Peyer's patch (tissue), 4 donors: Measurements from ENCODE around the gene CECR2. TPM values are rescaled to one million over a fixed set of nuclear protein-coding genes. Genes with fewer than 3 reads are reported as not detected.
A peak's percentile ranks its signal among the peaks of the same experiment; 100 is the strongest.

Source experiments
- DNase-seq, 3 donors: peaks; one replicate each; pipeline ENCODE4 v3.0.0-alpha.2; 2017 to 2019
- H3K27ac ChIP-seq, 4 donors: fragments of 200-600 bp; sonication (generic); one replicate each; pipeline ENCODE4 v1.5.1; 2016 to 2019
- H3K27me3 ChIP-seq, 2 donors: fragments of 200-600 bp; sonication (generic); one replicate each; pipeline ENCODE4 v1.5.1; 2019
- H3K36me3 ChIP-seq, 3 donors: fragments of 200-600 bp; sonication (generic); one replicate each; pipeline ENCODE4 v1.5.1; 2016 to 2019
- H3K4me1 ChIP-seq, 4 donors: fragments of 200-600 bp; sonication (generic); one replicate each; pipeline ENCODE4 v1.5.1; 2016 to 2019
- H3K4me3 ChIP-seq, 4 donors: fragments of 200-600 bp; sonication (generic); 1 replicate in 3 of 4; 2 replicates in 1 of 4; pipeline ENCODE4 v1.5.1; 2016 to 2019; ENCODE audit warnings: mild to moderate bottlenecking in 1 of 4
- H3K9me3 ChIP-seq, 4 donors: fragments of 200-600 bp; sonication (generic); one replicate each; pipeline ENCODE4 v1.5.1; 2016 to 2019; ENCODE audit warnings: mild to moderate bottlenecking in 1 of 4
- CTCF ChIP-seq, 6 experiments: fragments of 450-650 bp in 4 of 6; fragments of 200-600 bp in 2 of 6; sonication (generic) in 1 of 6; IDR thresholded peaks; one replicate each; pipeline ENCODE4 v1.5.1; 2017 to 2019; ENCODE audit warnings: antibody characterized with exemption in 6 of 6, mild to moderate bottlenecking in 3 of 6, moderate library complexity in 1 of 6
- POLR2A ChIP-seq, 2 donors: fragments of 450-650 bp; IDR thresholded peaks; one replicate each; pipeline ENCODE4 v1.5.1; 2017; ENCODE audit warnings: antibody characterized with exemption in 2 of 2, mild to moderate bottlenecking in 2 of 2, moderate library complexity in 2 of 2
- total RNA-seq, 4 donors: library from RNA; depleted of rRNA; stranded (reverse); fragments of >200 nt; gene quantifications; one replicate each; pipeline ENCODE4 v1.1.0, GENCODE V29; 2016

Gene CECR2
- total RNA-seq, 4 donors from 2014 or later, result 0.18 to 5.0 (median 0.69) TPM

- TF ChIP-seq CTCF (IDR thresholded peaks at IDR 0.05), result no peak
- TF ChIP-seq POLR2A (IDR thresholded peaks at IDR 0.05), result no peak
- H3K27ac ChIP-seq, result peak overlapping the region in 2 of 4 donors; percentile 39 to 54
- H3K27me3 ChIP-seq, result no peaks in the 10 kb centered on the region
- H3K4me1 ChIP-seq, result no peaks in the 10 kb centered on the region
- H3K4me3 ChIP-seq, result no peak overlapping the region
- H3K9me3 ChIP-seq, result no peaks in the 10 kb centered on the region
- no peaks in the 10 kb centered on the region for H3K36me3 ChIP-seq
- DNase-seq, result peak in 1 of 3 donors; percentile 69
Observed at GRCh38 chr22:17578136-17578754, 209.0 kb downstream of the CECR2 start.

GRCh38 chr22:17579535-17579981, 210.3 kb downstream of the CECR2 start:
- H3K4me3 ChIP-seq, result no peak overlapping the region
- H3K4me1 ChIP-seq, result no peaks in the 10 kb centered on the region
- no peaks in the 10 kb centered on the region for H3K9me3 ChIP-seq
- DNase-seq, result no peak
- H3K36me3 ChIP-seq, result no peaks in the 10 kb centered on the region
- H3K27me3 ChIP-seq, result no peaks in the 10 kb centered on the region
- TF ChIP-seq POLR2A (IDR thresholded peaks at IDR 0.05), result no peak
- TF ChIP-seq CTCF (IDR thresholded peaks at IDR 0.05), result no peak
- peak overlapping the region in 1 of 4 donors; percentile 17 for H3K27ac ChIP-seq

- Histone ChIP-seq H3K4me1 (no peaks in the 10 kb centered on the region), H3K27me3 (no peaks in the 10 kb centered on the region), H3K27ac (no peak overlapping the region), H3K36me3 (no peaks in the 10 kb centered on the region), H3K4me3 (no peak overlapping the region), H3K9me3 (no peaks in the 10 kb centered on the region)
- TF ChIP-seq CTCF (IDR thresholded peaks at IDR 0.05) (no peak), POLR2A (IDR thresholded peaks at IDR 0.05) (no peak)
- DNase-seq, result no peak
Observed at GRCh38 chr22:17580441-17581031, 211.3 kb downstream of the CECR2 start.

GRCh38 chr22:17581056-17581455, 211.8 kb downstream of the CECR2 start:
- TF ChIP-seq CTCF (IDR thresholded peaks at IDR 0.05) (no peak), POLR2A (IDR thresholded peaks at IDR 0.05) (no peak)
- H3K4me3 ChIP-seq, result no peak overlapping the region
- no peaks in the 10 kb centered on the region for H3K9me3 ChIP-seq
- H3K4me1 ChIP-seq, result no peaks in the 10 kb centered on the region
- no peaks in the 10 kb centered on the region for H3K27me3 ChIP-seq
- no peak overlapping the region for H3K27ac ChIP-seq
- DNase-seq, result no peak
- H3K36me3 ChIP-seq, result no peaks in the 10 kb centered on the region

- Histone ChIP-seq H3K4me1 (no peaks in the 10 kb centered on the region), H3K36me3 (no peaks in the 10 kb centered on the region), H3K4me3 (no peak overlapping the region), H3K27ac (no peak overlapping the region), H3K27me3 (no peaks in the 10 kb centered on the region), H3K9me3 (no peaks in the 10 kb centered on the region)
- TF ChIP-seq CTCF (IDR thresholded peaks at IDR 0.05) (no peak), POLR2A (IDR thresholded peaks at IDR 0.05) (no peak)
- DNase-seq, result no peak
Observed at GRCh38 chr22:17581631-17582030, 212.4 kb downstream of the CECR2 start.
